Activated gamma-delta T cell (primary cell): ENCODE data around the gene ZNF160.
"Not testable (repeated sequence)": the region's sequence is repeated elsewhere in the genome, so short reads cannot be mapped to it uniquely, and the experiment has no call there.

ENCODE experiments used
- DNase-seq: peaks from one replicate; lab custom pipeline; 2025; lab: John Stamatoyannopoulos, UW

Gene ZNF160

DNA sequence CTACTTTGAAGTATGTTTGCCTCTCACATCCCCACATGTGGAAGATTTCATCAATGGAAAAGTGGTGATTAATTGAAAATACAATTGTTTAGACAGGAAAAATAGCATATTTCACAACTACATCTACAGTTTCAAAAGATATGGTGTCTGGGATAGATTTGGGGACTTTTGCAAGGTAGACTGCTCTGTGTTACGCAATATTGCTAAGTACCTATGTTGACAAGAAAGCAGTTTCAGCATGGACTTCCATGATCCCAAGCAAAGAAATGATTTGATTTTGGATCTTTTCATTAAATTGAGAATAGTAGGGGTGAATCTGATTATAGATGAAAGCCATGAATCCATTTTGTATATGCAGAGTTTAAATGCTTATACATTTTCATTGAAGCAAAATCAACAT lies 10.5 kb downstream of the ZNF160 start:
- DNase-seq, result no peak

DNA sequence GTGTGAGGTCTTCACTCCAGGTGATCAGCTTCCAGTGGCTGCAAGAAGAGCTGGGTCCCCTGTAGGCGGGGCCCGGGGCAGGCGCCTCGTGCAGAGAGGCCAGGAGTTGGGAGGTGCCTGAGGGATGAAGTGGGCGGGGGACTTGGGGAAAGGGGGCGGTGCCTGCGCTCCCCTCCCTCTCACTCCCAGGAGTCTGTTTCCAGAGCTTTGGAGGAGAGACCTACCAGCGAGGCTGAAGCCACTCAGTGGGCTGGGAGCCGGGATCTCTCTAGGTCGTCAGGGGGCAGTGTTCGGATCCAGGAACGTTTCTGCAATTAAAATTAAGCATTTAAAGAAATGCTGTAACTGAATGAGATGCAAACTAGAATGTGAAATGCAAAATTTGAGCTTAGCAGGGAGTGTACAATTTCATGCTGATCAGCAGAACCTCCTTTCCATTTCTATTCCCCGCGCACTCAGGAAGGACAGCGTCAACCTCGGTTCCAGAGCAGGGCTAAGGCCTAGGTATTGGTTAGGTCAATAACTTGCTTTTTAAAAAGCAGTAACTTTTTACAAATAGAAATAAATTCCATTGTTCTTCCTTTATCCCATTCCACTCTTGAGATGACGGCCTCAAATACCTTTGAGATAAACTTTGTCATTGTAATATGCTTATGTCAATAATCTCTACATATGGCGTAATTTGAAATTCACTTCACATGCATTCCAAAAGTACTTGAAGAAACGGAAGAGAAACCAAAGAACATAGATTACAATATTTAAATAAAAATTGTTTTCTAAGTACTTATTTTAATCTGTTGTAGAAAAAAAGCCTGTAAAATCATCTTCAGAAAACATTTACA lies 11.6 kb downstream of the ZNF160 start:
- no peak for DNase-seq

GRCh38 chr19:53088091-53088490 lies 15.1 kb downstream of the ZNF160 start:
- no peak for DNase-seq

- no peak for DNase-seq
Measured at GRCh38 chr19:53086949-53087348, 16.3 kb downstream of the ZNF160 start.

DNA sequence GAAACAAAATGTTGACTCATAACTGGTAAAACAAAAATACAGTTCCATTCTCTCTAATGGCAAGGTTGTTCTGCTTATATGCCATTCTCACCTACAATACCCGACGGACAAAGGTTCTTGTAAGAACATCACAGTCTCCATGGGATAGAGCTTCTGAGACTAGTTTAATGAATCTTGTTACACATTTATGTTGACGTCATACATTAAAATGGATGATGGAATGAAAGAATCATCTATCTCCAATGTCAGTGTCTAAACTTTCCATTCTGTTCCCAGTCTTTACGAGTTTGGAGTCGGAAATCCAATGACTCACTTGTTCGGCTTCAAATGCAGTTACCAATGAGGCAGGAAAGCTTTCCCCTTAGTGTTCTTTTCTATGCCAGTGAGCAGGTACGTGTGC lies 17.7 kb downstream of the ZNF160 start:
- DNase-seq, result no peak

GRCh38 chr19:53082929-53083328 lies 20.3 kb downstream of the ZNF160 start:
- no peak for DNase-seq

DNA sequence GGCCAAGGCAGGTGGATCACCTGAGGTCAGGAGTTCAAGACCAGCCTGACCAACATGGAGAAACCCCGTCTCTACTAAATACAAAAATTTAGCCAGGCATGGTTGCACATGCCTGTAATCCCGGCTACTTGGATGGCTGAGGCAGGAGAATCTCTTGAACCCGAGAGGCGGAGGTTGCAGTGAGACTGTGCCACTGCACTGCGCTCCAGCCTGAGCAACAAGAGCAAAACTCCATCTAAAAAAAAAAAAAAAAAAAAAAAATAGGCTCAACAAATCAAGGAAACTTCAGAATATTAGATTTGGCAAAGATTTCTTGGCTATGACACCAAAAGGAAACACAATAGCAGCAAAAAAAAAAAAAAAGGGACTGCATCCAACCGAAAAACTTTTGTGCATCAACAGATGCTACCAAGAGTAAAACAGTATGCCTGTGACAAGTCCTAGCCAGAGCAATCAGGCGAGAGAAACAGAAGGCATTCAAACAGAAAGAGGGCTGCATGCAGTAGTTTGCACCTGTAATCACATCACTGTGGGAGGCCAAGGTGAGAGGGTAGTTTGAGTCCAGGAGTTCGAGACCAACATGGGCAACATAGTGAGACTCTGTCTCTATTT lies 23.8 kb downstream of the ZNF160 start:
- no peak for DNase-seq

DNA sequence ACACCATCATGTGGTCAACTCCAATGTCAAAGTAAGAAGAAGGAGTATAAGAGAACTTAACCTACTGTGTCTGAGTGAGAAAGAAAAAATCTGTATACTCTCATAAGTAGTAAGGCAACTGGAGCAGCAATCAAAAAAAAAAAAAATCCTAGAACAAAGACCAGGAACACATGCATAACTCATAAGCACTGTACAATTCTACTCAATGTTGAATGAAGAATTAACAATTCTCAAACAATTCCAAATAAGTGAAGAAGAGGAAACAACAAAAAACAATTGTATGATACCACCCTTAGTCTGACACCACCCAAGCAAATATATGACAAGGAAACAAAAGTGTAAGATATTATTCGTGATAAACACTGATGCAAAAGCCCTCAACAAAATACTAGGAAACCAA lies 24.6 kb downstream of the ZNF160 start:
- DNase-seq, result no peak

- no peak for DNase-seq
Measured at GRCh38 chr19:53076984-53077383, 26.2 kb downstream of the ZNF160 start.

DNA sequence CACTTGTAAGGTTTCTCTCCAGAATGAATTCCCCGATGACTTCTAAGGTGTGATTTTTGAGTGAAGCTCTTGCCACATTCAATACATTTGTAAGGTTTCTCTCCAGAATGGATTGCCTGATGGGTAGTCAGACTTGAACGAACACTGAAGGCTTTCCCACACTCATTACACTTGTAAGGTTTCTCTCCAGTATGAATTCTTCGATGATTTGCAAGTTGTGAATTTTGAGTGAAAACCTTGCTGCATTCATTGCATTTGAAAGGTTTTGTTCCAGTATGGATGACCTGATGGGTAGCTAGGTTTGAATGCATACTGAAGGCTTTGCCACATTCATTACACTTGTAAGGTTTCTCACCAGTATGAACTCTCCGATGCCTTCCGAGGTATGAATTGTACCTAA lies 34.4 kb downstream of the ZNF160 start:
- no peak for DNase-seq

DNA sequence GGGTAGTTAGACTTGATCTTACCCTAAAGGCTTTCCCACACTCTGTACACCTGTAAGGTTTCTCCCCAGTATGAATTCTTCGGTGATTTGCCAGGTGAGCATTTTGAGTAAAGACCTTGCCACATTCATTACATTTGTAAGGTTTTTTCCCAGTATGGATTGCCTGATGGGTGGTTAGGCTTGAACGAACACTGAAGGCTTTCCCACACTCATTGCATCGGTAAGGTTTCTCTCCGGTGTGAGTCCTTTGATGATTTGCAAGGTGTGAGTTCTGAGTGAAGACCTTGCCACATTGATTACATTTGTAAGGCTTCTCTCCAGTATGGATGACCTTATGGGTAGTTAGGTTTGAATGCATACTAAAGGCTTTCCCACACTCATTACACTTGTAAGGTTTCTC lies 35.0 kb downstream of the ZNF160 start:
- no peak for DNase-seq

DNA sequence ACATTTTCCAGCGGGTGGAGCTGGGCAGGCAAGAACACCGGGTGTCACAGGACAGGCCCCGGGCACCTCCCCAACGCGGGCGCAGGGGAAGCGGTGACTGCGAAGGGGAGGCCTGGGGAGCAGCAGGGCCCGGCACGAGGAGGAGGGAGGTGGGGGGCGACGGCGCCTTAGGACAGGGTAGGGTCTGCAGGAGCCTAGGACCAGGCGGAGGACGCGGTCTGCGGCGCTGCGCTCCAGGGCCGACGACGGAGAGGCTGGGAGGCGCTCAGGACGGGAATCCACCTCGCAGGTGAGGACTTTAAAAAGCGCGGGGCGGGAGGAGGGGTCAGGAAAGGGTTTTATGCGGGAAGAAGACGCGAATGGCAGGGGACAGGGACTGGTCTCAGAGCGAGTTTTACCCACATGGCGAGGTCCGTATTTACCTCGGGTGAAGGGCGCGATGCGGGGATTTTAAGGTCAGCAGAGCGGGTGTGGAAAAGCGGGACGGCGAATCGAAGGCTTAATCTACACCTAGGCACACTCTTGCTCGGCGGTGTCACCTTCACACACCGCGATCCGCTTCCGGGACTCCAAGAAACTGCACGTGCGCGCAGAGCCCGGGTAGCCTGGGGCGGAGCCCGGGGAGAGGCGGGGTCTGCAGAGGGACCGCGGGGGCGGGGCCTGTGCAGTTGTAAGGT lies 45.2 kb downstream of the ZNF160 start:
- no peak for DNase-seq

GRCh38 chr19:53055117-53055516 lies 48.1 kb downstream of the ZNF160 start:
- no peak for DNase-seq

DNA sequence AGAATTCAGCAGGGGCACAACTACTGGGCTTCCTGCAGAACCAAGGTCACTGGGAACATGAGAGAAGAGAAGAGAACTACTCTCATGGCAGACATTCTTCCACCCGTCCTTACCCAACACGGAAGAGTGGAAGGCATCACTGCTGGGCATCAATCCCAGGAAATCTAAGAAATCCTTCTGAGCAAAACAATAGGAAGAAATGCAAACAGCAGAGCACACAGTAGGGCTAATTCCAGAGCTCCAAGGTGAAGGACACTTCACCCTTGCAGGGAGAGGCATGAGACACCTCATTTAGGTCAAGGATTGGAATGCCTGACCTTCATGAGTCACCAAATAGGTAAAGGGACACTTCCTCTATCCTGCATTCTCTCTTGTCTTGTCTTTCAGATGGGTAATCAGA lies 55.8 kb downstream of the ZNF160 start:
- no peak for DNase-seq

DNA sequence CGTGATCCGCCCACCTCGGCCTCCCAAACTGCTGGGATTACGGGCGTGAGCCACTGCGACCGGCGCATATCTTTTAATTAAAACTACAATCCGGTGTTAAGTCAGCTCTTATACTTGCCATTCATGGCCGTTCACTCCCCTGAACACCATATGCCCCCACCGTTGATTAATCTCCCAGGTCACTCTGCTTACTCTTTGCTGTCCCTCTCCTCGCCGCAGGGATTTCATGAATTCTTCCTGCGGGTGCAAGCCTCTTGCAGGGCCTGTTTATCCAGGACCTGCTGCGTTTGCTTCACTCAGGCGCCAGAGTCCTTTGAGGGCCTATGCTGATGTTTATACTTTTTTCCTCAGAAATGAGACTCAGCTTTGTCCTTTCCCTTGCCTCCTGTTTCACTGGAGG lies 57.7 kb downstream of the ZNF160 start:
- DNase-seq, result no peak

GRCh38 chr19:53041366-53041765 lies 61.9 kb downstream of the ZNF160 start:
- DNase-seq, result no peak

DNA sequence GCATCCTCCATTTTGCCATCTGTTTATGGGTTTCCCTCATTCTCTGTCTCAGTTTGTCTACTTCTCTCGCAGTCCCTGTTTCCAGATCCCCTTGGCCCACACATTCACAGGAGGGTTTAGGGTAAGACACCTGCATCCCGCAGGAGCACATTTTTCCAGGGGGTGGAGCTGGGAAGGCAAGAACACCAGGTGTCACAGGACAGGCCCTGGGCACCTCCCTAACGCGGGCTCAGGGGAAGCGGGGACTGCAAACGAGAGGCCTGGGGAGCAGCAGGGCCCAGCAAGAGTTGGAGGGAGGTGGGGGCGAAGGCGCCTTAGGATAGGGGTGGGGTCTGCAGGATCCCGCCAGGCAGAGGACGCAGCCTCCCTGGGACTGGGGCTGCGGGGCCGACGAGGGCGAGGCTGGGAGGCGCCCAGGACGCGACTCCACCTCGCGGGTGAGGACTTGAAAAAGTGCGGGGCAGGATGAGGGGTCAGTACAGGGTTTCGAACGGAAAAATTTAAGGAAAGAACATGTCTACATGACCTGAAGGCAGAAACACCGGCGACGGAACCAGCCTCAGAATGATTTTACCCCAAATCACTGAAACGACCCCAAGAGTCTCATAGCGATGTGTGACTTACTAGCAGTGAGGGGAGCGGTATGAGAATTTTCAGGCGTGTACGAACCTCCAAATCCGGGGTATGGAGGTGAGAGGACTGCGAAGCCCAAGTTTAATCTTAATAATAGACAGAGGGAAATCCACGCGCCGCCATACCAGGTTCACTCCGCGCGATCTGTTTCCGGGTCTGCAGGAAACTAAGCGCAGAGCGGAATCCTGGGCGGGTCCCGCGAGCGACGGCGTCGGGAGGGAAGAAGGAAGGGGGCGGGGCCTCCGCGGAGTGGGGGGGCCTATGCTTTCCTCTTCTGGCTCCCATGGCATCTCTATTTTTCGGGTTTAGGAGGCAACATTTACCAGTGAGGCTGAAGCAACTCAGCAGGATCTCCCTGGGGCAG lies 65.8 kb downstream of the ZNF160 start:
- DNase-seq, result no peak

DNA sequence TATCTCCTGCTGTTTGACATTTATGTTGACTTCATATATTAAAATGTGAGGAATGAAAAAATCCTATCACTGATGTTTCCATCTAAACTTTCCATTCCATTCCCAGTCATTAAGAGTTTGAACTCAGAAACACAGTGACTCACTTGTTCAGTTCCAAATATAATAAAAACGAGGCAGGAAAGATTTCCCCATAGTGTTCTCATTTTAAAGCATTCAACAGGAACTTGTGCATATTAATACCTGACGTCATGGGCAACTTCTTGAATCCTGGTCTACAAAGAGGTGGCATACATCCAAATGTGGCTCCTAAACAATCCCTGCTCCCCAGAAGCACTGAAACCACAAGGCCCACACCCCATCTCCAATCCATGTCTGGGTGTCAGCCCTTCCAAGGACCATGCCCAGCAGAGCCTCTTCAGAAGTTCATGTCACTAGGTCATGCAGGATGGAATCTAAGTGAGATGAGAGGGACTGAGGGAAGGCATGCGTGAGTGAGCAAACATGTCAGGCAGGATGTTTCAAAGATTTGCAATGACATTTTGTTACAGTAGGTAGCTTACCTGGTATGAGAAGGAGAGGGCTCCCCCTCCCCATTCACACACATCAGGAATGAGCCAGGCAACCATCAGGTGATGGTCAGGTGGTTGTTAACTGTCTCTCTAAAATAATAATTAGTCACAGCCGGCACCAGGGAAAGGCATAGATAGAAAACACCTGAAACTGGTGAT lies 68.1 kb downstream of the ZNF160 start:
- no peak for DNase-seq

DNA sequence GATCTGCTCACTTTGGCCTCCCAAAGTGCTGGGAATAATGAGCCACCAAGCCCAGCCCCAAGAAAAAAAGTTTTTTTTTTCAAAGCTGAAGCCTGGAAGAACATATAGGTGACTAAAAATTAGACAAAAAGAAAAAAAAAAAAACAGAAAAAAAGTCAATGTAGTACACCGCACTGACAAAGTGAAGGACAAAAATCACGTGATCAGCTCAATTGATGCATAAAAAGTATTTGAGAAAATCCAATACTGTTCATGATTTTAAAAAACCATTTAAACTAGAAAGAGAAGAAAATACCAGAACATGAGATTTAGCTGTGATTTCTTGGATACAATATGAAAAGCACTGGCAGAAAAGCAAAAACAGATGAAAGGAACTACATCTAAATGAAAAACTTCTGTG lies 69.2 kb downstream of the ZNF160 start:
- DNase-seq, result no peak

- not testable (repeated sequence) for DNase-seq
Measured at GRCh38 chr19:53028306-53028705, 74.9 kb downstream of the ZNF160 start.

GRCh38 chr19:53019684-53020083 lies 83.5 kb downstream of the ZNF160 start:
- no peak for DNase-seq
